Activated T-cell treated with anti-CD3 and anti-CD28 coated beads, Interleukin-2, amount 50 U/mL, for 48 hours (primary cell): ENCODE measurements around the gene TENM4.
"Not testable (repeated sequence)": the region's sequence is repeated elsewhere in the genome, so short reads cannot be mapped to it uniquely, and the experiment has no call there.

Experiments used
- DNase-seq, 2 experiments: peaks; one replicate each; pipeline ENCODE4 v3.0.0-alpha.2; 2020

The TENM4 gene

GRCh38 chr11:78860720-78861422 is 580.0 kb downstream of the TENM4 start:
- DNase-seq, result no peak

- DNase-seq, result no peak
Observed at GRCh38 chr11:78857688-78858087, 583.1 kb downstream of the TENM4 start.

GRCh38 chr11:78856211-78856610 is 584.6 kb downstream of the TENM4 start:
- no peak for DNase-seq

GRCh38 chr11:78855116-78855515 is 585.7 kb downstream of the TENM4 start:
- no peak for DNase-seq

GRCh38 chr11:78853521-78853920 is 587.3 kb downstream of the TENM4 start:
- no peak for DNase-seq

GRCh38 chr11:78851878-78852586 is 588.8 kb downstream of the TENM4 start:
- DNase-seq, result no peak

GRCh38 chr11:78850078-78850477 is 590.8 kb downstream of the TENM4 start:
- DNase-seq, result no peak

- no peak for DNase-seq
Observed at GRCh38 chr11:78846269-78846668, 594.6 kb downstream of the TENM4 start.

GRCh38 chr11:78845496-78845895 is 595.3 kb downstream of the TENM4 start:
- no peak for DNase-seq

GRCh38 chr11:78841456-78842060 is 599.3 kb downstream of the TENM4 start:
- DNase-seq, result no peak

- no peak for DNase-seq
Observed at GRCh38 chr11:78840623-78841022, 600.2 kb downstream of the TENM4 start.

GRCh38 chr11:78840200-78840599 is 600.6 kb downstream of the TENM4 start:
- DNase-seq, result no peak

GRCh38 chr11:78838417-78838816 is 602.4 kb downstream of the TENM4 start:
- DNase-seq, result no peak

- no peak for DNase-seq
Observed at GRCh38 chr11:78835646-78836045, 605.2 kb downstream of the TENM4 start.

GRCh38 chr11:78834886-78835285 is 605.9 kb downstream of the TENM4 start:
- DNase-seq, result no peak

GRCh38 chr11:78833237-78833636 is 607.6 kb downstream of the TENM4 start:
- no peak for DNase-seq

GRCh38 chr11:78832226-78832947 is 608.4 kb downstream of the TENM4 start:
- DNase-seq, result no peak

- DNase-seq, result no peak
Observed at GRCh38 chr11:78831571-78831970, 609.3 kb downstream of the TENM4 start.

GRCh38 chr11:78830277-78830819 is 610.5 kb downstream of the TENM4 start:
- DNase-seq, result no peak

- no peak for DNase-seq
Observed at GRCh38 chr11:78829146-78829545, 611.7 kb downstream of the TENM4 start.

- DNase-seq, result no peak
Observed at GRCh38 chr11:78828676-78829075, 612.2 kb downstream of the TENM4 start.

GRCh38 chr11:78827291-78827690 is 613.5 kb downstream of the TENM4 start:
- not testable (repeated sequence) for DNase-seq

GRCh38 chr11:78825591-78826020 is 615.2 kb downstream of the TENM4 start:
- no peak for DNase-seq
